HG03045 (cell line): Measurements from ENCODE around the gene UNC50.

ENCODE experiments used
- ATAC-seq: cut with Tn5 transposase; IDR thresholded peaks from one replicate; pipeline ENCODE4 v1.9.1; 2021; ENCODE audit warnings: mild to moderate bottlenecking, moderate library complexity; ENCODE audit not compliant: unreplicated experiment

Gene UNC50

DNA sequence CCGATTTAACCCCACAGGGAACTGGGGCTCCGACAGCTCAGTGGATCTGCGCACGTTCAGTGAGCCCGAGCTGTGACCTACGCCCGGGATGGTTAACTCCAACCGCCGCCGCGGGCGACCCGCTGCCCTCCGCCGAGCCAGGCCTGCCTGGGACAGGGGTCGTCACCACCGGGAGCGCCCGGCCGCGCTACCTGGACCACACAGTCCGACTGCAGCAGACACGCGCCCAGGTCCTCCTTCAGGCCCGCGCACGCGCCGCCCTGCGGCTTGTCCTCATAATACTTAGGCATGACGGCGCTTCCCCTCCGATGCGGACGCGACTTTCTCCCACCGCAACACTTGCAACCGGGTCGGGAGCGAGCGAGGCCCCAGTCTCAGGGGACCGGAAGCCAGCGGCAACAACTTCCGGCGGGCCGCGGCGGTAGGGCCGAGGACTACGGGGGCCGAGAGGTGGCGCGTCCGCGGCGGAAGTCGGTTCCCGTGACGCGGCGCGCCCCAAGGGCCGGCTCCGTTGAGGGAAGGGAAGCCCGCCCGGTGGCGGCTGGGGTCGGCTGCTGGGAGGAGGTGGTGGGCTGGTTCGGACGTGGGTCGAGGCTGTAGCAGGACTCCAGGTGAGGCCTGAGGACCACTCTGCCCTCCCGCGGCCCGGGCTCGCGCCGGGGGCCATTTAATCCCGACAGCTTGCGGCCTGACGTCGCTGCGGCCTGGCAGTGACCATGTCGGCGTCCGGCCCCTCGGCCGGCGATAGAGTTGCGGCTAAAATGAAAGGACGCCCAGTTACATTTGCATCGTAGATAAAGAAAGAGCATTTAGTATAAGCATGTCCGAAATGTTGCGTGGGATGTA lies at the start of gene UNC50, which contains the start of gene COA5:
TSS of gene UNC50 (plus strand) at position 474 of the 846 bp plus-strand sequence. CDS start 1,171 bp downstream, outside the sequence.
TSS of gene COA5 (minus strand) at position 397 of the 846 bp plus-strand sequence. CDS start at position 290, 107 bp downstream.
- ATAC-seq, result peak; percentile 85

DNA sequence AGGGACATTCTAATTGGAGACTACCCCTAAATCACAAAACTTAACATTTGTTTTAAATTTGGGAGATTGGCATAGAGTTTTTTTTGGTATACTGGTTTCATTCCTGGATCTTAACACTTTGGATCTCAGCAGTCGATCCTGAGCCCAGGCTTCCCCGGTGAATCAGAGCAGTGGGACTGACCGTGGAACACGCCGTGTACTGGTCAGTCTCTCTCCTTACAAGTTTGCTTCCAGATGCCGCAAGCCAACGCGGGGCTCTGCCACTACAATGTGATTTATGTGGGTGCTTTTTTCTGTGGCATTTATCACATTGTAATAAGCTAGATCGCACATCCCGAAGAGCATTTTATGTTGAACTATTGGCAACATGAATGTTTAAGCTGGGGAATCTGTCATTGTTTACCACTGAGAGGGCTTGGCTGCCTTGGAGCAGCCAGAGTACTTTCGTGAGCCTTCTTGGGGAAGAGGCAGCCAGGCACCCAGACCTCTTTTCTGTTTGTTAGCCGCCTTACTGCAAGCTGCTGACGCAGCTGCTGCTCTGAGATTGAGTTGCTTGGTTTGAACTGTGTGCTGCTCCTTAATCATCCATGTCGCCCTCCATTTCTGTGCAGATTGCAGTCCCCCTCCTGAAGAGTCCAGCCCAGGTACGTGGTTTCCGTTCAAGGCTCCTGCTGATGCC lies 49.4 kb upstream of the UNC50 start:
- no peak for ATAC-seq

- ATAC-seq, result no peak
These were observed 48.8 kb upstream of the UNC50 start for GRCh38 chr2:98559581-98559980.

DNA sequence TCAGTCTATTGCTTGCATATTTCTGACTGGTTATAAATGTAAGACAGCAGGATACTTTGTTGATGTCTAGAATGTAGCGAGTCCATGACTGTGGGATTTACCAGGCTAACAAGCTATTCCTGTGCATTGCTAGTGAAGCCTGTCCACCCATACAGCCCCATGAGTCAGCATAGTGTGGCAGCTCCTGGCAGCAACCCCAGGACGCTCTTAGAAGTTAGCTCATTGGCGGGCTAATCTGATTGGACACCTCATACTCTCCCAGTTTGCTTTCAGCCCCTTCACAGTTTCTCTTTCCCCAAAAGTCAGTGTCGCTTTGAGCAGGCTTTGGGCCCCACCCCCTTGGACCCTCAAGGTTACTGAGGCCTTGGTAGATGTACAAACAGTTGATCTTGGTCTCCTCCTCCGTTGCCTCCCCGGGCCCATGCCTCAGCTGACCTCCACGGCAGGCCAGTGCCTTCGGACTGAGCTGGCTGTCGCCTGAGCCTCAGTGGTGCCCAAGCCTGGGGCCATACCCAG lies 48.1 kb upstream of the UNC50 start:
- ATAC-seq, result no peak

- ATAC-seq, result no peak
These were observed 47.4 kb upstream of the UNC50 start for GRCh38 chr2:98561018-98561417.

- ATAC-seq, result no peak
These were observed 46.3 kb upstream of the UNC50 start for GRCh38 chr2:98561902-98562695.

GRCh38 chr2:98563394-98563793 lies 45.0 kb upstream of the UNC50 start:
- no peak for ATAC-seq

- no peak for ATAC-seq
These were observed 43.8 kb upstream of the UNC50 start for GRCh38 chr2:98564541-98565132.

- ATAC-seq, result no peak
These were observed 43.0 kb upstream of the UNC50 start for GRCh38 chr2:98565286-98565860.

GRCh38 chr2:98565941-98566340 lies 42.4 kb upstream of the UNC50 start:
- no peak for ATAC-seq

GRCh38 chr2:98568161-98568956 lies 40.0 kb upstream of the UNC50 start:
- ATAC-seq, result no peak

GRCh38 chr2:98569197-98569793 lies 39.1 kb upstream of the UNC50 start:
- ATAC-seq, result no peak

DNA sequence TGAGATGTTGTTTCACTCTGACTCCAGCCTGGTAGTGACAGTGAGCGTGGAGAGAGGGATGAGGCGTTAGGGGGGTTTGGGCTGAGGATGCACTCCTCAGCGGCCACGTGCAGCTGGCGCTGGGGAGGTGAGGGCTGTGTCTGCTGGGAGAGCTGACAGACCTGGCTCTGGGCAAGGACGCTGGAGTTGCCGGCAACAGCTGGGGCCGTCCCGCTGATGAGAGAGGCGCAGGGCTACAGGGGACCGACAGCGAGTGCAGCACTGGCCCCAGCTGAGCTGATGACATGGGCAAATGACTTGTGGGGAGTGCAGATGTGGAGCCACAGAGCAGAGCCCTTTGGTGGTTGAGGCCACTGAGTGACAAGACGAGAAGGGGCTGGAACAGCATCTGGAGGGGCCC lies 38.5 kb upstream of the UNC50 start:
- no peak for ATAC-seq

GRCh38 chr2:98570356-98570755 lies 38.0 kb upstream of the UNC50 start:
- no peak for ATAC-seq

- ATAC-seq, result no peak
These were observed 37.2 kb upstream of the UNC50 start for GRCh38 chr2:98571121-98571701.

DNA sequence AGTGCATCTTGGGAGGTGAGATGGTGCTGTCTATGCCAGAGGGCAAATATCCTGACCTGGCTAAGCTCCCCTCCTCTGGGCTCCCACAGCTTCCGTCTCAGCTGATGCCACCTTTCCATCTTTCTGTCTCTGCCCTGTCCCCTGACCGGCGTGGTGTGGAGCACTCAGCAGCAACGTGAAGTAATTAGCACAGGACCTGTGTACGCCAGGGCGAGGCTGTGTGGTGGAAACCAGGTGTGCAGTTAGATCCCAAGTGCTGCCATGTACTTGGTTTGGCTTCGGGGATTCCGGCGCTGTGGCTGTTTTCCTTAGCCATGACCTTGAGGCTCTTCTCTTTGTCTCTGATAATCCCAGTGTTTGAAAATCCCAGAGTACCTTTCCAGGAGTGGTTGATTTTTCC lies 36.6 kb upstream of the UNC50 start:
- no peak for ATAC-seq

- no peak for ATAC-seq
These were observed 36.2 kb upstream of the UNC50 start for GRCh38 chr2:98572211-98572610.

GRCh38 chr2:98572676-98573075 lies 35.7 kb upstream of the UNC50 start:
- no peak for ATAC-seq

DNA sequence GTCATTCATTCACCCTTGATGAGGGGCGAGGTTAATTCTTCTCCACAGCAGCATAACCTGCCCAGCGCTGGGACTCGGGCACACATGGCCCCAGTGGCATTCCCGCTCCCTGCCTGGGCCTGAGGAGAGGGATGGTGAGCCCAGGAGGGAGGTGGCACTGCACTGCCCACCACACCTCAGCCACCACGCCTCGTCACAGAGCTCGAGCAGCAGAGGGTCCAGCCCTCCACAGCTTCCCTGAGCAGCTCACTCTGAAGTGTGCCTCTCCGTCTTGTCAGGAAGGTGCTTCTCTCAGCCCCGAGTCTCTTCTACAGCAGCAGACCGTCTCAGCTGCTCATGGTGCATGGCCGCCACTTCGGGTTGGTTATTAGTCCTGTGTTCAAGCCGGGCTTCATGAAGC lies 35.0 kb upstream of the UNC50 start:
- no peak for ATAC-seq
